GM19328 (cell line): ENCODE data around the gene NUDT3.
"Not testable (repeated sequence)": the region's sequence is repeated elsewhere in the genome, so short reads cannot be mapped to it uniquely, and the experiment has no call there.

Experiments
- ATAC-seq: cut with Tn5 transposase; IDR thresholded peaks from one replicate; pipeline ENCODE4 v1.9.1; 2021; ENCODE audit warnings: mild to moderate bottlenecking, moderate library complexity; ENCODE audit not compliant: unreplicated experiment

Gene NUDT3

GRCh38 chr6:34267746-34268145 is 124.7 kb downstream of the NUDT3 start:
- ATAC-seq = no peak

- ATAC-seq = not testable (repeated sequence)
Observed at GRCh38 chr6:34263484-34263883, 129.0 kb downstream of the NUDT3 start.

GRCh38 chr6:34260576-34261267 is 131.7 kb downstream of the NUDT3 start:
- no peak for ATAC-seq

GRCh38 chr6:34259529-34260069 is 132.9 kb downstream of the NUDT3 start:
- ATAC-seq = no peak

GRCh38 chr6:34252395-34252794 is 140.1 kb downstream of the NUDT3 start:
- ATAC-seq = not testable (repeated sequence)

- peak; percentile 27 for ATAC-seq
Observed at GRCh38 chr6:34249469-34250261, 142.8 kb downstream of the NUDT3 start.

- ATAC-seq = peak; percentile 82
Observed at GRCh38 chr6:34248727-34249468, 143.6 kb downstream of the NUDT3 start, which contains the start of gene SMIM29. Gene SMIM29, minus strand, starts transcription at chr6:34249006. Its CDS starts 1,215 bp downstream, at chr6:34247791.

- ATAC-seq = peak; percentile 8
Observed at GRCh38 chr6:34248198-34248726, 144.2 kb downstream of the NUDT3 start.

GRCh38 chr6:34247481-34248197 is 144.8 kb downstream of the NUDT3 start:
- ATAC-seq = no peak

GRCh38 chr6:34246563-34247391 is 145.7 kb downstream of the NUDT3 start:
- ATAC-seq = no peak

GRCh38 chr6:34246249-34246562 is 146.3 kb downstream of the NUDT3 start:
- no peak for ATAC-seq

GRCh38 chr6:34245761-34246140 is 146.7 kb downstream of the NUDT3 start:
- ATAC-seq = not testable (repeated sequence)

- not testable (repeated sequence) for ATAC-seq
Observed at GRCh38 chr6:34245032-34245760, 147.3 kb downstream of the NUDT3 start.

GRCh38 chr6:34243901-34244884 is 148.3 kb downstream of the NUDT3 start:
- ATAC-seq = no peak

- ATAC-seq = no peak
Observed at GRCh38 chr6:34243131-34243771, 149.2 kb downstream of the NUDT3 start.

GRCh38 chr6:34242252-34243130 is 150.0 kb downstream of the NUDT3 start:
- ATAC-seq = no peak
